Left ventricle myocardium inferior (tissue), 1 donor: ENCODE measurements around the gene RYR1. TPM values are rescaled to one million over a fixed set of nuclear protein-coding genes. Genes with fewer than 3 reads are reported as not detected.
"Not testable (repeated sequence)": the region's sequence is repeated elsewhere in the genome, so short reads cannot be mapped to it uniquely, and the experiment has no call there.

Experiments used
- DNase-seq: peaks from one replicate; pipeline ENCODE4 v3.0.0-alpha.2; 2020
- H3K27ac ChIP-seq: fragments of 200-600 bp; replicated peaks from 2 replicates; pipeline ENCODE4 v1.8.0; 2021
- H3K27me3 ChIP-seq: fragments of 200-600 bp; 2 replicates; pipeline ENCODE4 v1.8.0; 2021; ENCODE audit warnings: low read depth
- H3K36me3 ChIP-seq: fragments of 200-600 bp; 2 replicates; pipeline ENCODE4 v1.8.0; 2021
- H3K4me1 ChIP-seq: fragments of 200-600 bp; 2 replicates; pipeline ENCODE4 v1.8.0; 2021
- H3K4me3 ChIP-seq: fragments of 200-600 bp; 2 replicates; pipeline ENCODE4 v1.8.0; 2021; ENCODE audit warnings: mild to moderate bottlenecking, moderate library complexity
- H3K9me3 ChIP-seq: fragments of 200-600 bp; replicated peaks from 2 replicates; pipeline ENCODE4 v1.8.0; 2021
- intact Hi-C: fragments of 100-400 bp; cut with micrococcal nuclease; formaldehyde crosslinking; loops from one replicate; pipeline ENCODE4 v1.11.0; 2022
- total RNA-seq: library from RNA; stranded (reverse); fragmentation: NEBNext Ultra II Directional; extraction: Animal tissue kit (Norgen Biotek cat#: 25700); gene quantifications from one replicate; pipeline ENCODE4 v1.2.1, GENCODE V29; 2021
- TF ChIP-seq, protein P1 (sequence below): fragments of 200-600 bp; IDR thresholded peaks from 2 replicates; pipeline ENCODE4 v1.8.0; 2021; ENCODE audit warnings: antibody characterized with exemption, mild to moderate bottlenecking, borderline replicate concordance
- donor health status: DM: no; HTN: yes; CAD: no; lungs with severe emphysema.

The RYR1 gene
- total RNA-seq, 1 donor from 2014 or later, result 0.74 TPM

DNA sequence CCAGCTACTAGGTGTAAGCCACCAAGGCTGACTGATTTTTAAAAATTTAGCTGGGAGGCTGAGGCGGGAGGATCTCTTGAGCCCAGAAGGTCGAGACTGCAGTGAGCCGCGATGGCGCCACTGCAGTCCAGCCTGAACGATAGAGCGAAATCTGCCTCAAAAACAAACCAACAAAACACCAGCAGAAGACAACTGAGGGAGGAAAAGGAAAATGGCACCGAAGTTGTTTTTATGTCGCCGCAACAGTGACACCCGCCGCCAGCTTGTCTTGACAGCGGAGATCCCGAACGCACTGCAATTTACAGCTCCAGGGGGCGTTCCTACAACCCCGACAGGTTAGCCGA, 30.9 kb upstream of the RYR1 start:
- no peak for DNase-seq
- Histone ChIP-seq H3K4me3 (peak overlapping the region; percentile 96), H3K4me1 (peaks cover 18% of the 10 kb centered on the region), H3K9me3 (no peaks in the 10 kb centered on the region), H3K36me3 (peaks cover 22% of the 10 kb centered on the region), H3K27ac (peak overlapping the region; percentile 84), H3K27me3 (peaks cover 41% of the 10 kb centered on the region)
- TF ChIP-seq, protein P1, sequence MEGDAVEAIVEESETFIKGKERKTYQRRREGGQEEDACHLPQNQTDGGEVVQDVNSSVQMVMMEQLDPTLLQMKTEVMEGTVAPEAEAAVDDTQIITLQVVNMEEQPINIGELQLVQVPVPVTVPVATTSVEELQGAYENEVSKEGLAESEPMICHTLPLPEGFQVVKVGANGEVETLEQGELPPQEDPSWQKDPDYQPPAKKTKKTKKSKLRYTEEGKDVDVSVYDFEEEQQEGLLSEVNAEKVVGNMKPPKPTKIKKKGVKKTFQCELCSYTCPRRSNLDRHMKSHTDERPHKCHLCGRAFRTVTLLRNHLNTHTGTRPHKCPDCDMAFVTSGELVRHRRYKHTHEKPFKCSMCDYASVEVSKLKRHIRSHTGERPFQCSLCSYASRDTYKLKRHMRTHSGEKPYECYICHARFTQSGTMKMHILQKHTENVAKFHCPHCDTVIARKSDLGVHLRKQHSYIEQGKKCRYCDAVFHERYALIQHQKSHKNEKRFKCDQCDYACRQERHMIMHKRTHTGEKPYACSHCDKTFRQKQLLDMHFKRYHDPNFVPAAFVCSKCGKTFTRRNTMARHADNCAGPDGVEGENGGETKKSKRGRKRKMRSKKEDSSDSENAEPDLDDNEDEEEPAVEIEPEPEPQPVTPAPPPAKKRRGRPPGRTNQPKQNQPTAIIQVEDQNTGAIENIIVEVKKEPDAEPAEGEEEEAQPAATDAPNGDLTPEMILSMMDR, result no peak
- intact Hi-C loops, result loop anchor here (10.0 kb wide), 1 partner anchor 232 kb away; no protein-coding TSS in a partner anchor

DNA sequence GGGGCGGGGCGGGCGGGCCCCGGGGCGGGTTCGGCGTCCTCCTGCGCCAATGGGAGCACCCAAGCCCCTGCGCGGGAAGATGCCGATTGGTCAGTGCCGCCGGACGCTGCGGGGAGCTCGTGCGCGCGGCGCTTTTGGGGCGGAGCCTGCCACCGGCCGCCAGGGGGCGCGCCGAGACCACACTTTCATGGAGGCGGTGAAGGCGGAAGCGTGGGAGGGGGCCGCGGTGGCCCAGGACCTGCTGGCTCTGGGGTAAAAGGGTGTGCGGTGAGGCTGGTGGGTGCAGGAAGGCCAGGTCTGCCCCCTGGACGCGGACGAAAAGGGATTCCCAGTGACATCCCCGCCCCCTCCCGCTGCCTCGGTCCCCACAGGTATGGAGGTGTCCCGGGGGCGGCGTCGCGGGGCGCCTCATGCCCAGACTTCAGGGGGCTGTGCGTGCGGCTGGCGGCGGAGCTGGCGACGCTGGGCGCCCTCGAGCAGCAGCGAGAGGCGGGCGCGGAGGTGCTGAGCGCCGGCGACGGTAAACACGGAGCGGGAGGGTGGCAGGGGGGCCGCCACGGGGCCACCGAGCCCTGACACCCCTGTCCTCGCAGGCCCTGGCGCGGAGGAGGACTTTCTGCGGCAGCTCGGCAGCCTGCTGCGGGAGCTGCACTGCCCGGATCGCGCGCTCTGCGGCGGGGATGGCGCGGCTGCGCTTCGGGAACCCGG, 30.4 kb upstream of the RYR1 start, which contains the start of gene FAM98C:
Gene FAM98C, plus strand, starts transcription at position 127 of the 708 bp plus-strand sequence. Its CDS starts 61 bp downstream, at position 188.
- no peaks in the 10 kb centered on the region for H3K9me3 ChIP-seq
- DNase-seq, result peak; percentile 96
- H3K4me3 ChIP-seq, result peak within 1 kb of the TSS; percentile 96
- H3K4me1 ChIP-seq, result peaks cover 18% of the 10 kb centered on the region
- H3K27me3 ChIP-seq, result peaks cover 36% of the 10 kb centered on the region
- peaks cover 26% of the 10 kb centered on the region for H3K36me3 ChIP-seq
- H3K27ac ChIP-seq, result peak within 1 kb of the TSS; percentile 84
- intact Hi-C loops, result loop anchor here (10.0 kb wide), 1 partner anchor 232 kb away; no protein-coding TSS in a partner anchor
- TF ChIP-seq, protein P1, result peak; percentile 99

DNA sequence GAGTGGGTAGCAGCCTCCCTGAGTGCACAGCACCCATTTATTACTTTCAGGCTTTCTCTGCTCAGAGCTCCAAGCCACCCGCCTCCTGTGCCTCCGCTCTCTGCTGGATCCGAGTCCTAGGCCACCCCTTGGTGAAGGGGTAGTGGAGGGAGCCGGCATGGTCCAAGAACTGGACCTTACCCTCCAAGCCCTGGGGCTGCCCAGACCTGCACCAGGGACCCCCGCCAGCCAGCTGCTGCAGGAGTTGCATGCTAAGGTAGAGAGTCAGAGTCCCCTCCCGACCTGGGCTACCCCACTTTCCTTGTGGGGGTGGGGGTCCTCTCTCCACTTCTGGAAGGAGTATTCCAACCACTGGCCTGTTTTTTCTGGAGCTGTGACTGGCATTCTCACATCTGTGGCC, 28.6 kb upstream of the RYR1 start:
- no peak for DNase-seq
- intact Hi-C loops, result loop anchor here (10.0 kb wide), 1 partner anchor 230 kb away; no protein-coding TSS in a partner anchor
- Histone ChIP-seq H3K4me1 (peaks cover 18% of the 10 kb centered on the region), H3K4me3 (no peak overlapping the region), H3K27ac (no peak overlapping the region), H3K27me3 (peaks cover 18% of the 10 kb centered on the region), H3K36me3 (peaks cover 29% of the 10 kb centered on the region), H3K9me3 (no peaks in the 10 kb centered on the region)
- TF ChIP-seq, protein P1, result no peak

DNA sequence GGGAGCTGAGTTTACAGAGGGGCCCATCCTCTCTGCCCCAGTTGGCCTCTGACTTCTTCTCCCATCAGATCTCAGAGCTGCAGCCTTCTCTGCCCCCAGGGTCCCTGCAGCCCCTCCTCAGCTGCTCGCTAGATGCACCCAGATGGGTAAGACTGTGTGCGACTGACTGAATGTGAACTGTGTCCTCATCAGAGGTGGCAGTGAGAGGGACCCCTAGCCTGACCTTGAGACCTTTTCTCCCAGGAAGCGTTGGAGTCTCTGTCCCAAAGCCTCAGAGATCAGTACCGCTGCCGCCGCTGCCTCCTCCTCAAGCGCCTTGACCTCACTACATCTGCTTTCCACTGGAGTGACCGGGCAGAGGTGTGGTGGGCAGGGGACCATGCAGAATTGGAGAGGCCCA, 28.2 kb upstream of the RYR1 start:
- Histone ChIP-seq H3K9me3 (no peaks in the 10 kb centered on the region), H3K4me1 (peaks cover 18% of the 10 kb centered on the region), H3K27ac (no peak overlapping the region), H3K27me3 (peaks cover 14% of the 10 kb centered on the region), H3K4me3 (no peak overlapping the region), H3K36me3 (peaks cover 29% of the 10 kb centered on the region)
- intact Hi-C loops, result loop anchor here (10.0 kb wide), 1 partner anchor 230 kb away; no protein-coding TSS in a partner anchor
- TF ChIP-seq, protein P1, result no peak
- no peak for DNase-seq

DNA sequence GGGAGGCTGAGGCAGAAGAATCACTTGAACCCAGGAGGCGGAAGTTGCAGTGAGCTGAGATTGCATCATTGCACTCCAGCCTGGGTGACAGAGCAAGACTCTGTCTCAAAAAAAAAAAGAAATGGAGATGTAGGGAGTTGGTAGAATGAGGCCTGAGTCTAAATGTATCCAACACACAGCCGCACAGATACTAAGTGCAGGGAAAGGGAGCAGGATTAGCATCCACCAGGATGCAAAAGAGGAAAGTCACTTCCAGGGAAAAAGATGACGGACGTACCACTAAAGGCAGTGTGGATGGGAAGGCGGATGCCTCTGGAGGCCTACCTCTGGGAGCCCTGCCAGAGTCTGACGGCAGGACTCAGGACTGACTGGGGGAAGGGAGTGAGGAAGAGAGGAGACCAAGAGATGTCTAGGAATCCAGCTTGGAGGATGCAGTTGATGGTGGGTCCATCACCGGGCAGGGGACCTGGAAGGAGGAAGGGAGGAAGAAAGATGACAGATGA, 23.8 kb upstream of the RYR1 start:
- DNase-seq, result peak; percentile 52
- TF ChIP-seq, protein P1, result no peak
- Histone ChIP-seq H3K9me3 (no peaks in the 10 kb centered on the region), H3K4me3 (no peak overlapping the region), H3K27me3 (peaks cover 8% of the 10 kb centered on the region), H3K36me3 (peaks cover 28% of the 10 kb centered on the region), H3K27ac (no peak overlapping the region), H3K4me1 (no peaks in the 10 kb centered on the region)
- intact Hi-C loops, result loop anchor here (10.0 kb wide), 1 partner anchor 225 kb away; no protein-coding TSS in a partner anchor

DNA sequence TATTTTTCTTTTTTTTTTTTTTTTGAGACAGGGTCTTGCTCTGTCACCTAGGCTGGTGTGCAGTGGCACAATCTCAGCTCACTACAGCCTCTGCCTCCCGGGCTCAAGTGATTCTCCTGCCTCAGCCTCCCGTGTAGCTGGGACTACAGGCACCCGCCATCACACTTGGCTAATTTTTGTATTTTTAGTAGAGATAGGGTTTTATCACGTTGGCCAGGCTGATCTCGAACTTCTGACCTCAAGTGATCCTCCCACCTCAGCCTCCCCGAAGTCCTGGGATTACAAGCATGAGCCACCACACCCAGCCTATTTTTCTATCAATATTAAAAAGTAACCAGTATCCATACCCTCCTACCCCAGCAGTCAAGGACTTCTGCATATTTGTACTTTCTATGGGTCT, 23.1 kb upstream of the RYR1 start:
- H3K4me3 ChIP-seq, H3K9me3 ChIP-seq, H3K4me1 ChIP-seq, intact Hi-C loops, DNase-seq, H3K27ac ChIP-seq: not testable (repeated sequence)
- peaks cover 21% of the 10 kb centered on the region for H3K36me3 ChIP-seq
- H3K27me3 ChIP-seq, result peaks cover 12% of the 10 kb centered on the region
